Measurements from ENCODE around the gene GTF2B.
"Not testable (repeated sequence)": the region's sequence is repeated elsewhere in the genome, so short reads cannot be mapped to it uniquely, and the experiment has no call there.

The GTF2B gene

GRCh38 chr1:88880717-88881116 lies 10.7 kb downstream of the GTF2B start:
- not testable (repeated sequence) for H3K36me3 ChIP-seq (ENCODE audit: control insufficient read depth, low read depth, low read length); H3K27ac ChIP-seq (ENCODE audit: low read length); H3K4me3 ChIP-seq (ENCODE audit: low read length); H3K9ac ChIP-seq (ENCODE audit: low read length); H3K9me3 ChIP-seq (ENCODE audit: control insufficient read depth, low read depth, low read length); H3K4me1 ChIP-seq (ENCODE audit: control insufficient read depth, low read depth, low read length); H3K27me3 ChIP-seq (ENCODE audit: control insufficient read depth, insufficient read depth, low read length)

- Histone ChIP-seq H3K27ac (ENCODE audit: low read length) (no peak overlapping the region), H3K9ac (ENCODE audit: low read length) (no peak overlapping the region), H3K4me1 (ENCODE audit: control insufficient read depth, low read depth, low read length) (no peaks in the 10 kb centered on the region), H3K36me3 (ENCODE audit: control insufficient read depth, low read depth, low read length) (peaks cover 4% of the 10 kb centered on the region), H3K27me3 (ENCODE audit: control insufficient read depth, insufficient read depth, low read length) (no peaks in the 10 kb centered on the region), H3K9me3 (ENCODE audit: control insufficient read depth, low read depth, low read length) (no peaks in the 10 kb centered on the region), H3K4me3 (ENCODE audit: low read length) (no peak overlapping the region)
Observed at GRCh38 chr1:88878731-88879130, 12.6 kb downstream of the GTF2B start.

DNA sequence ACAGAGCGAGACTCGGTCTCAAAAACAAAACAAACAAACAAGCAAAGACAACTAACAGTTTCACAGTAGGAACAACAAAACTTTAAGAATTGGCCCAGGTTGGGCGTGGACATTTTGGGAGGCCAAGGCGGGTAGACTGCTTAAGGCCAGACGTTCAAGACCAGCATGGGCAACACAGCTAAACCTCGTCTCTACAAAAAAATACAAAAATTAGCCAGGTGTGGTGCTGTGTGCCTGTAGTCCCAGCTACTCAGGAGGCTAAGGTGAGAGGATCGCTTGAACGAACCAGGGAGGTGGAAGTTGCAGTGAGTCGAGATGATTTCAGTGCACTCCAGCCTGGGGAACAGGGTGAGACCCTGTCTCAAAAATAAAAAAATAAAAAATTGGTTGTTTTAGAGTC lies 13.5 kb downstream of the GTF2B start:
- H3K27ac ChIP-seq (ENCODE audit: low read length) = no peak overlapping the region
- no peak overlapping the region for H3K4me3 ChIP-seq (ENCODE audit: low read length)
- H3K27me3 ChIP-seq (ENCODE audit: control insufficient read depth, insufficient read depth, low read length) = no peaks in the 10 kb centered on the region
- no peak overlapping the region for H3K9ac ChIP-seq (ENCODE audit: low read length)
- H3K9me3 ChIP-seq (ENCODE audit: control insufficient read depth, low read depth, low read length) = no peaks in the 10 kb centered on the region
- H3K36me3 ChIP-seq (ENCODE audit: control insufficient read depth, low read depth, low read length) = peaks cover 4% of the 10 kb centered on the region
- no peaks in the 10 kb centered on the region for H3K4me1 ChIP-seq (ENCODE audit: control insufficient read depth, low read depth, low read length)

DNA sequence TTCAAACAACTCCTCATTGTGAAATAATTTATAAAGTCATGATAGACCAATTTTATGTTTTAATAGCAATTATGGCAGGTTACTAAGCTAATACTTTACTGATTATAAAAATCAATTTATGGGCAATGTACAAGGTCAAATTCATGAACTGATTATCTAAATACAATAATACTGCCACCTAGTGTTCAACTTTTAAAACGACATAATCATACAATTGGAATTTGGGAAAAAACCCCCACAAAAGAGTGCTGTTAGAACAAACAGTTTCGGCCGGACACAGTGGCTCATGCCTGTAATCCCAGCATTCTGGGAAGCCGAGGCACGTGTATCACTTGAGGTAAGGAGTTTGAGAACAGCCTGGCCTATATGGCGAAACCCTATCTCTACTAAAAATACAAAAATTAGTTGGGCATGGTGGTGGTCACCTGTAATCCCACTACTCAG lies 14.0 kb downstream of the GTF2B start:
- H3K27ac ChIP-seq (ENCODE audit: low read length) = no peak overlapping the region
- no peaks in the 10 kb centered on the region for H3K4me1 ChIP-seq (ENCODE audit: control insufficient read depth, low read depth, low read length)
- H3K27me3 ChIP-seq (ENCODE audit: control insufficient read depth, insufficient read depth, low read length) = no peaks in the 10 kb centered on the region
- H3K9ac ChIP-seq (ENCODE audit: low read length) = no peak overlapping the region
- no peak overlapping the region for H3K4me3 ChIP-seq (ENCODE audit: low read length)
- no peaks in the 10 kb centered on the region for H3K9me3 ChIP-seq (ENCODE audit: control insufficient read depth, low read depth, low read length)
- peaks cover 4% of the 10 kb centered on the region for H3K36me3 ChIP-seq (ENCODE audit: control insufficient read depth, low read depth, low read length)

DNA sequence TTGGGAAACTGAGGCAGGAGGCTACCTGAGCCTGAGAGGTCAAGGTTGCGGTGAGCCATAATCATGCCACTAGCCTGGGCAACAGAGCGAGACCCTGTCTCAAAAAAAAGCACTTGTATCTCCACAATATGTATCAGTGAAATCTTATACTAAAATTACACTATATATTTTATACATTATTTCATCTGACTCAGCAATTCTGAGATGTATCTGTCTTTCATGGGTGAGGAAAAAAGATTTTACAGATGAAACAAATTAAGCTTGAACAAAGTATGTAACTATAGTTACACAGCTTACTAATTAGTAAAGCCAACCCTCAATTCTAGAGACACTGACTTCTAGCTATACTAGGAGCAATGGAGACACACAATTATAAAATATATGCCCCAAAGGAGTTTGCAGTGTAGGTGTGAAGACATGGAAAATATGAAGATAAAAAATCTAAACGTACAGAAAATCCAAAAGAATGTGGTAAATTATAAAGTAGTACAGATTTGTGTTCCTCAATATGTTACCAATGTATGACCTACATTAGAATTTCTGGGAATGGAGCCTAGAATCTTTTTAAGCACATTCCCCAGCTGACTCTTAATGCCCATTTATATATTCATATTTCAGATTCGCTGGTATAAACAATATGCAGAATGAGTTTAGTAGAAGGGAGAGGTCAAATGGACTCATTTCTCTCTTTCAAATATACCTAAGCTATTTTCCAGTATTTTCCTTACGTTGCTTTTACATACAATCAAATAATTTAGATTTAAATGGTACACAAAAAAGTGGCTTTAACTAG lies 14.6 kb downstream of the GTF2B start:
- Histone ChIP-seq H3K27ac (ENCODE audit: low read length) (no peak overlapping the region), H3K4me3 (ENCODE audit: low read length) (no peak overlapping the region), H3K9me3 (ENCODE audit: control insufficient read depth, low read depth, low read length) (no peaks in the 10 kb centered on the region), H3K4me1 (ENCODE audit: control insufficient read depth, low read depth, low read length) (no peaks in the 10 kb centered on the region), H3K36me3 (ENCODE audit: control insufficient read depth, low read depth, low read length) (peaks cover 4% of the 10 kb centered on the region), H3K27me3 (ENCODE audit: control insufficient read depth, insufficient read depth, low read length) (no peaks in the 10 kb centered on the region), H3K9ac (ENCODE audit: low read length) (no peak overlapping the region)

GRCh38 chr1:88875595-88875994 lies 15.8 kb downstream of the GTF2B start:
- H3K9ac ChIP-seq (ENCODE audit: low read length) = no peak overlapping the region
- no peaks in the 10 kb centered on the region for H3K27me3 ChIP-seq (ENCODE audit: control insufficient read depth, insufficient read depth, low read length)
- no peaks in the 10 kb centered on the region for H3K36me3 ChIP-seq (ENCODE audit: control insufficient read depth, low read depth, low read length)
- no peak overlapping the region for H3K27ac ChIP-seq (ENCODE audit: low read length)
- H3K9me3 ChIP-seq (ENCODE audit: control insufficient read depth, low read depth, low read length) = no peaks in the 10 kb centered on the region
- no peak overlapping the region for H3K4me3 ChIP-seq (ENCODE audit: low read length)
- no peaks in the 10 kb centered on the region for H3K4me1 ChIP-seq (ENCODE audit: control insufficient read depth, low read depth, low read length)

GRCh38 chr1:88873737-88874349 lies 17.5 kb downstream of the GTF2B start:
- Histone ChIP-seq H3K9me3 (ENCODE audit: control insufficient read depth, low read depth, low read length) (no peaks in the 10 kb centered on the region), H3K27me3 (ENCODE audit: control insufficient read depth, insufficient read depth, low read length) (no peaks in the 10 kb centered on the region), H3K4me1 (ENCODE audit: control insufficient read depth, low read depth, low read length) (no peaks in the 10 kb centered on the region), H3K9ac (ENCODE audit: low read length) (no peak overlapping the region), H3K4me3 (ENCODE audit: low read length) (no peak overlapping the region), H3K27ac (ENCODE audit: low read length) (no peak overlapping the region), H3K36me3 (ENCODE audit: control insufficient read depth, low read depth, low read length) (no peaks in the 10 kb centered on the region)

DNA sequence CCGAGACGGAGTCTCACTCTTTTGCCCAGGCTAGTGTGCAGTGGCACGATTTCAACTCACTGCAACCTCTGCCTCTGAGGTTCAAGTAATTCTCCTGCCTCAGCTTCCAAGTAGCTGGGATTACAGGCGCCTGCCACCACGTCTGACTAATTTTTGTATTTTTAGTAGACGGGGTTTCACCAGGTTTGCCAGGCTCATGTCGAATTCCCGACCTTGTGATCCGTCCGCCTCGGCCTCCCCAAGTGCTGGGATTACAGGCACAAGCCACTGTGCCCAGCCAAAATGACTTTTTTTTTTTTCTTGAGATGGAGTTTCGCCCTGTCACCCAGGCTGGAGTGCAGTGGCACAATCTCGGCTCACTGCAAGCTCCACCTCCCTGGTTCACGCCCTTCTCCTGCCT lies 21.7 kb downstream of the GTF2B start:
- H3K9me3 ChIP-seq (ENCODE audit: control insufficient read depth, low read depth, low read length); H3K4me1 ChIP-seq (ENCODE audit: control insufficient read depth, low read depth, low read length); H3K36me3 ChIP-seq (ENCODE audit: control insufficient read depth, low read depth, low read length); H3K9ac ChIP-seq (ENCODE audit: low read length); H3K27ac ChIP-seq (ENCODE audit: low read length); H3K4me3 ChIP-seq (ENCODE audit: low read length); H3K27me3 ChIP-seq (ENCODE audit: control insufficient read depth, insufficient read depth, low read length): not testable (repeated sequence)

- Histone ChIP-seq H3K36me3 (ENCODE audit: control insufficient read depth, low read depth, low read length) (no peaks in the 10 kb centered on the region), H3K9ac (ENCODE audit: low read length) (no peak overlapping the region), H3K4me1 (ENCODE audit: control insufficient read depth, low read depth, low read length) (no peaks in the 10 kb centered on the region), H3K27me3 (ENCODE audit: control insufficient read depth, insufficient read depth, low read length) (no peaks in the 10 kb centered on the region), H3K4me3 (ENCODE audit: low read length) (no peak overlapping the region), H3K27ac (ENCODE audit: low read length) (no peak overlapping the region), H3K9me3 (ENCODE audit: control insufficient read depth, low read depth, low read length) (no peaks in the 10 kb centered on the region)
Observed at GRCh38 chr1:88867743-88868521, 23.4 kb downstream of the GTF2B start.

DNA sequence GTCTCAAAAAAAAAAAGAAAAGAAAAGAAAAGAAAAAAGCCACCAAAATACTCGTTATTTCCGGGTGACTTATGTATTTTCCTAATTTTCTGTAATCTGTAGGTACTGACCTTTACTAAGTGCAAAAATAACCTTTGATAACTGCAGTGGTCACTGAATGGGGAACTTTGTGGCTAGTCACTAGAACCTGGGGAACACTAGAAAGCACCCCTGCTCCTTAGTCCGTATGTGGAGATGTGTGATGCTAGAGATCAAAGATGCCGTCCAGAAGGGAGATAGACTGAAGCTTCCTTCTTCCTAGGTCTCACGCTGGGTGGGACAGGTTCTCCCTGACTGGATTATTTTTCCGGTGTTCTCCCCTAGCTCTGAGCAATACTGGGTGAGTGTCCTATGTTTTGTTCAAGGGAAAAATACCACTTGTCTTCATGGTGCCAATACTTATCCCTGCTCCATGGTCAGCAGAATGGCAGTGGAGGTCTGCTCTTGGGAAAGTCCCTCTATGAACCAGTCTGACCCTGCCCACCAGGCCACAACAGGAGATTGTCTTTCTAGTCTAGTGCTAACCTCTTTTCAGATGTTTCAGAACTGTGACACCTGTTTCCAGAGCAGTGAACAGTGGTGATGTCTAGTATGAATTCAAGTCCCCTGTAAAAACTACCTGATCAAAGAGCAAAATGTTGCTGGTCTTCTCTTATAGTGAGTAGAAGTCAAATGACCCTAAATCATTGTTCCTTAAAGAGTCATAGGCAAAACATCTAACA lies 39.9 kb downstream of the GTF2B start:
- no peak overlapping the region for H3K9ac ChIP-seq (ENCODE audit: low read length)
- H3K9me3 ChIP-seq (ENCODE audit: control insufficient read depth, low read depth, low read length) = no peaks in the 10 kb centered on the region
- H3K27ac ChIP-seq (ENCODE audit: low read length) = no peak overlapping the region
- H3K36me3 ChIP-seq (ENCODE audit: control insufficient read depth, low read depth, low read length) = peaks cover 3% of the 10 kb centered on the region
- H3K4me3 ChIP-seq (ENCODE audit: low read length) = no peak overlapping the region
- peaks cover 9% of the 10 kb centered on the region for H3K4me1 ChIP-seq (ENCODE audit: control insufficient read depth, low read depth, low read length)
- no peaks in the 10 kb centered on the region for H3K27me3 ChIP-seq (ENCODE audit: control insufficient read depth, insufficient read depth, low read length)

DNA sequence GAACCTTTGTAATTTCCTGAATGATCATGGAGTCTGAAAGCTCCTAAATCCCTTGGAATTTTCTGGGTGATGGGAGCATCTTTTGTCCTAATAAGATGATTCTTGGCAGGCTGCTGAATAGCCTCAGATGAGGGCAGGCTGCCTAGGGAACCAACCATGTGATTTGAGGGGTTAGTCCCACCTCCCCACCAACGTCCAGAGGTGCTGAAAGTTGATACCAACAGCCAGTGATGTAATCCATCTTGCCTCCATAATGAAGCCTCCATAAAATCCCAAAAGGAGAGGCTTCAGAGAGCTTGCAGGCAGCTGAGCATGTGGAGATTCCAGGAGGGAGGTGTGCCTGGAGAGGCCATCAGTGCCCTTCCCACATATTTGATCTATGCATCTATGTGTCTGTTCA lies 43.7 kb downstream of the GTF2B start:
- H3K27ac ChIP-seq (ENCODE audit: low read length) = no peak overlapping the region
- no peaks in the 10 kb centered on the region for H3K9me3 ChIP-seq (ENCODE audit: control insufficient read depth, low read depth, low read length)
- no peak overlapping the region for H3K9ac ChIP-seq (ENCODE audit: low read length)
- H3K4me1 ChIP-seq (ENCODE audit: control insufficient read depth, low read depth, low read length) = peaks cover 9% of the 10 kb centered on the region
- H3K27me3 ChIP-seq (ENCODE audit: control insufficient read depth, insufficient read depth, low read length) = no peaks in the 10 kb centered on the region
- no peaks in the 10 kb centered on the region for H3K36me3 ChIP-seq (ENCODE audit: control insufficient read depth, low read depth, low read length)
- no peak overlapping the region for H3K4me3 ChIP-seq (ENCODE audit: low read length)
